CD4-positive, alpha-beta T cell treated with Interleukin-1 beta for 1 hour (primary cell): ENCODE data around the gene GFOD1.

Experiments used
- DNase-seq, 2 donors: peaks; one replicate each; pipeline ENCODE4 v3.0.0-alpha.2; 2020 to 2022

GFOD1 gene

GRCh38 chr6:13484827-13485226 lies 2.6 kb downstream of the GFOD1 start:
- no peak for DNase-seq

GRCh38 chr6:13484138-13484708 lies 3.2 kb downstream of the GFOD1 start:
- DNase-seq, result no peak

GRCh38 chr6:13480631-13481501 lies 6.5 kb downstream of the GFOD1 start:
- no peak for DNase-seq

GRCh38 chr6:13479971-13480434 lies 7.4 kb downstream of the GFOD1 start:
- no peak for DNase-seq

GRCh38 chr6:13479206-13479800 lies 8.1 kb downstream of the GFOD1 start:
- no peak for DNase-seq

- DNase-seq, result no peak
These were observed 8.9 kb downstream of the GFOD1 start for GRCh38 chr6:13478525-13478966.

GRCh38 chr6:13474787-13475186 lies 12.6 kb downstream of the GFOD1 start:
- no peak for DNase-seq

- DNase-seq, result no peak
These were observed 13.0 kb downstream of the GFOD1 start for GRCh38 chr6:13474360-13474759.

GRCh38 chr6:13473768-13474165 lies 13.6 kb downstream of the GFOD1 start:
- no peak for DNase-seq

GRCh38 chr6:13472976-13473767 lies 14.2 kb downstream of the GFOD1 start:
- no peak for DNase-seq

- DNase-seq, result no peak
These were observed 15.3 kb downstream of the GFOD1 start for GRCh38 chr6:13472099-13472498.

GRCh38 chr6:13471184-13471583 lies 16.2 kb downstream of the GFOD1 start:
- no peak for DNase-seq

GRCh38 chr6:13470238-13471140 lies 16.9 kb downstream of the GFOD1 start:
- no peak for DNase-seq

GRCh38 chr6:13469693-13470092 lies 17.7 kb downstream of the GFOD1 start:
- DNase-seq, result no peak

GRCh38 chr6:13468839-13469238 lies 18.6 kb downstream of the GFOD1 start:
- DNase-seq, result no peak

GRCh38 chr6:13467216-13467600 lies 20.2 kb downstream of the GFOD1 start:
- no peak for DNase-seq

GRCh38 chr6:13466304-13467215 lies 20.8 kb downstream of the GFOD1 start:
- no peak for DNase-seq

GRCh38 chr6:13465734-13466133 lies 21.7 kb downstream of the GFOD1 start:
- no peak for DNase-seq

GRCh38 chr6:13463941-13464340 lies 23.5 kb downstream of the GFOD1 start:
- DNase-seq, result no peak

- DNase-seq, result no peak
These were observed 24.1 kb downstream of the GFOD1 start for GRCh38 chr6:13463328-13463717.
